Ovary (tissue), 9 donors: Measurements from ENCODE around the gene AQP12A. TPM values are rescaled to one million over a fixed set of nuclear protein-coding genes. Genes with fewer than 3 reads are reported as not detected.

Experiments used
- DNase-seq, 5 donors: peaks; one replicate each; pipeline ENCODE4 v3.0.0-alpha.2; 2019 to 2020
- H3K27ac ChIP-seq, 2 donors: fragments of 200-600 bp; one replicate each; pipeline versions ENCODE4 v1.5.1 to v1.8.0; 2019 to 2022
- H3K27me3 ChIP-seq: fragments of 200-600 bp; one replicate; pipeline ENCODE4 v1.8.0; 2022
- H3K36me3 ChIP-seq: fragments of 200-600 bp; sonication (generic); one replicate; pipeline ENCODE4 v1.5.1; 2019
- H3K4me1 ChIP-seq: one replicate; pipeline ENCODE4 v1.8.1; 2013; ENCODE audit warnings: mild to moderate bottlenecking, moderate library complexity; ENCODE audit not compliant: insufficient read depth
- H3K4me3 ChIP-seq: fragments of 200-600 bp; sonication (generic); one replicate; pipeline ENCODE4 v1.5.1; 2017
- H3K9me3 ChIP-seq, 2 donors: fragments of 200-600 bp in 1 of 2; sonication (generic) in 1 of 2; one replicate each; pipeline versions ENCODE4 v1.5.1 to v1.8.1; 2013 to 2019; ENCODE audit warnings: mild to moderate bottlenecking in 1 of 2, moderate library complexity in 1 of 2
- CTCF ChIP-seq, 3 donors: fragments of 450-650 bp in 2 of 3; fragments of 200-600 bp in 1 of 3; IDR thresholded peaks; one replicate each; pipeline versions ENCODE4 v1.5.1 to v1.8.0; 2016 to 2022; ENCODE audit warnings: antibody characterized with exemption in 3 of 3, mild to moderate bottlenecking in 1 of 3
- EP300 ChIP-seq: sonication (generic); formaldehyde crosslinking; IDR thresholded peaks from one replicate; pipeline ENCODE4 v1.6.1; 2017; ENCODE audit warnings: antibody characterized with exemption
- POLR2A ChIP-seq: fragments of 450-650 bp; IDR thresholded peaks from one replicate; pipeline ENCODE4 v1.6.1; 2017; ENCODE audit warnings: antibody characterized with exemption, mild to moderate bottlenecking, moderate library complexity
- WGBS, 3 donors: extraction: QIAGEN DNeasy Blood & Tissue Kit in 1 of 3; methylation state at CpG; one replicate each; pipeline versions ENCODE4 v1.1.5 to v1.1.7; 2013 to 2017; 5-methylcytosine and 5-hydroxymethylcytosine counted together
- intact Hi-C, 4 donors: fragments of 100-400 bp; cut with DNase I; formaldehyde crosslinking; loops; one replicate each; pipeline versions ENCODE4 v1.11.0 to v1.15.1; 2022 to 2023
- polyA plus RNA-seq, 2 donors: library from polyadenylated mRNA; stranded (reverse); fragments of 200-250 nt in 1 of 2; fragments of 350-450 nt in 1 of 2; fragmentation: Illumina TruSeq in 1 of 2; extraction: RNeasy Lipid Tissue Mini Kit (QIAGEN cat#74804) in 1 of 2; gene quantifications; one replicate each; pipeline ENCODE4 v1.2.3, GENCODE V29; 2013 to 2014
- total RNA-seq, 7 donors: library from RNA; depleted of rRNA in 2 of 7; stranded (reverse); fragments of >200 nt in 2 of 7; fragmentation: NEBNext Ultra II Directional in 3 of 7; extraction: Animal tissue kit (Norgen Biotek cat#: 25700) in 3 of 7; gene quantifications; one replicate each; pipeline versions ENCODE4 v1.1.0 to v1.2.4, GENCODE V29; 2016 to 2023
- donor health status: DM: no; HTN: no; CAD: no; lungs with moderate emphysema.
- donor health status: DM: no; HTN: no; CAD: no.
- donor health status: Bipolar disorder and iron deficiency.
- donor health status: DM: yes; HTN: yes; CAD: no.
- donor health status: DM: no; HTN: no; CAD: no.
- donor health status: DM: yes; HTN: yes; CAD: no.

Gene AQP12A
- total and polyA plus RNA-seq, 9 donors = not detected

GRCh38 chr2:240685771-240686371, 5.8 kb upstream of the AQP12A start:
- Histone ChIP-seq H3K27me3 (no peaks in the 10 kb centered on the region), H3K36me3 (no peaks in the 10 kb centered on the region), H3K4me1 (no peaks in the 10 kb centered on the region), H3K27ac (no peak overlapping the region), H3K4me3 (no peak overlapping the region), H3K9me3 (no peaks in the 10 kb centered on the region)
- no peak for DNase-seq
- no peak for TF ChIP-seq CTCF (IDR thresholded peaks at IDR 0.05)
- TF ChIP-seq POLR2A = no peak
- TF ChIP-seq EP300 = no peak
- 66 to 68% (median 67%) methylated on average over 10 of the region's 10 CpGs for WGBS, 3 donors
- intact Hi-C loops = no loop called here

GRCh38 chr2:240686460-240686859, 5.2 kb upstream of the AQP12A start:
- Histone ChIP-seq H3K4me3 (no peak overlapping the region), H3K27ac (no peak overlapping the region), H3K27me3 (no peaks in the 10 kb centered on the region), H3K4me1 (no peaks in the 10 kb centered on the region), H3K36me3 (no peaks in the 10 kb centered on the region), H3K9me3 (no peaks in the 10 kb centered on the region)
- WGBS, 3 donors = 65 to 71% (median 70%) methylated on average over 6 of the region's 6 CpGs
- DNase-seq = no peak
- intact Hi-C loops = no loop called here
- TF ChIP-seq CTCF (IDR thresholded peaks at IDR 0.05) = no peak
- TF ChIP-seq EP300 = no peak
- no peak for TF ChIP-seq POLR2A

- Histone ChIP-seq H3K36me3 (no peaks in the 10 kb centered on the region), H3K4me1 (no peaks in the 10 kb centered on the region), H3K4me3 (no peak overlapping the region), H3K9me3 (no peaks in the 10 kb centered on the region), H3K27ac (no peak overlapping the region), H3K27me3 (no peaks in the 10 kb centered on the region)
- intact Hi-C loops = no loop called here
- no peak for DNase-seq
- TF ChIP-seq CTCF (IDR thresholded peaks at IDR 0.05) (no peak), EP300 (no peak), POLR2A (no peak)
- WGBS, 3 donors = 68 to 76% (median 72%) methylated on average over 15 to 20 of the region's 20 CpGs
Measured at GRCh38 chr2:240687045-240687740, 4.5 kb upstream of the AQP12A start.

- Histone ChIP-seq H3K4me1 (no peaks in the 10 kb centered on the region), H3K9me3 (no peaks in the 10 kb centered on the region), H3K4me3 (no peak overlapping the region), H3K36me3 (no peaks in the 10 kb centered on the region), H3K27ac (no peak overlapping the region), H3K27me3 (no peaks in the 10 kb centered on the region)
- intact Hi-C loops = no loop called here
- DNase-seq = no peak
- 79 to 84% (median 83%) methylated on average over 14 of the region's 14 CpGs for WGBS, 3 donors
- TF ChIP-seq POLR2A (no peak), CTCF (IDR thresholded peaks at IDR 0.05) (no peak), EP300 (no peak)
Measured at GRCh38 chr2:240687741-240688552, 3.7 kb upstream of the AQP12A start.
